Tibial artery (tissue), 4 donors: ENCODE results near the gene ARMC2.
A peak's percentile ranks its signal among the peaks of the same experiment; 100 is the strongest.

Experiments
- DNase-seq, 2 donors: peaks; one replicate each; pipeline ENCODE4 v3.0.0-alpha.2; 2019
- H3K27ac ChIP-seq, 2 donors: fragments of 200-600 bp; sonication (generic) in 1 of 2; 1 replicate in 1 of 2; 2 replicates in 1 of 2; pipeline ENCODE4 v1.5.1; 2018 to 2019; ENCODE audit warnings: mild to moderate bottlenecking in 1 of 2
- H3K27me3 ChIP-seq, 2 donors: fragments of 200-600 bp; sonication (generic) in 1 of 2; one replicate each; pipeline versions ENCODE4 v1.5.1 to v1.6.0; 2016 to 2019
- H3K36me3 ChIP-seq, 3 donors: fragments of 200-600 bp; sonication (generic) in 2 of 3; one replicate each; pipeline ENCODE4 v1.5.1; 2016 to 2019; ENCODE audit warnings: mild to moderate bottlenecking in 2 of 3
- H3K4me1 ChIP-seq, 4 donors: fragments of 200-600 bp; sonication (generic) in 2 of 4; 1 replicate in 3 of 4; 2 replicates in 1 of 4; pipeline ENCODE4 v1.5.1; 2016 to 2019
- H3K4me3 ChIP-seq, 2 donors: fragments of 200-600 bp; sonication (generic) in 1 of 2; 1 replicate in 1 of 2; 2 replicates in 1 of 2; pipeline ENCODE4 v1.5.1; 2018 to 2019; ENCODE audit warnings: mild to moderate bottlenecking in 2 of 2
- H3K9me3 ChIP-seq, 3 donors: fragments of 200-600 bp; sonication (generic) in 1 of 3; one replicate each; pipeline ENCODE4 v1.5.1; 2016 to 2019
- intact Hi-C: fragments of 100-400 bp; cut with DNase I; formaldehyde crosslinking; loops from one replicate; pipeline ENCODE4 v1.15.0; 2023; ENCODE audit warnings: low total_unique reads
- TF ChIP-seq, protein P1 (sequence below), 2 experiments: fragments of 200-600 bp in 1 of 2; fragments of 450-650 bp in 1 of 2; IDR thresholded peaks; one replicate each; pipeline ENCODE4 v1.5.1; 2017 to 2019; ENCODE audit warnings: antibody characterized with exemption in 2 of 2, mild to moderate bottlenecking in 1 of 2, moderate library complexity in 1 of 2

The ARMC2 gene

DNA sequence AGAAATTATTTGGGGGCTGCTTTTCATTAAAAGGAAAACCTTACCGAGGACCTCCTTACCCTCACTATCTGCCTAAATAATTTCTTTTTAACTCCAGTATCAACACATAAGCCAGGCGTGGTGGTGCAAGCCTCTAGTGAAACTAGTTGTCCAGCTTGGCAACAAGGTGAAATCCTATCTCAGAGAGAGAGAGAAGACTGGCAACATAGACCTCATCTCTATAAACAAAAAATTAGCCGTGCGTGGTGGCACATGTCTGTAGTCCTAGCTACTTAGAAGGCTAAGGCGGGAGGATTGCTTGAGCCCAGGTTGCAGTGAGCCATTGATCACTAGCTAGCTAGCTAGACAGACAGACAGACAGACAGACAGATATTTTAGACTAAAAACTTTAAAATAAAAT, 92.5 kb downstream of the ARMC2 start:
- H3K9me3 ChIP-seq, result no peaks in the 10 kb centered on the region
- TF ChIP-seq, protein P1, sequence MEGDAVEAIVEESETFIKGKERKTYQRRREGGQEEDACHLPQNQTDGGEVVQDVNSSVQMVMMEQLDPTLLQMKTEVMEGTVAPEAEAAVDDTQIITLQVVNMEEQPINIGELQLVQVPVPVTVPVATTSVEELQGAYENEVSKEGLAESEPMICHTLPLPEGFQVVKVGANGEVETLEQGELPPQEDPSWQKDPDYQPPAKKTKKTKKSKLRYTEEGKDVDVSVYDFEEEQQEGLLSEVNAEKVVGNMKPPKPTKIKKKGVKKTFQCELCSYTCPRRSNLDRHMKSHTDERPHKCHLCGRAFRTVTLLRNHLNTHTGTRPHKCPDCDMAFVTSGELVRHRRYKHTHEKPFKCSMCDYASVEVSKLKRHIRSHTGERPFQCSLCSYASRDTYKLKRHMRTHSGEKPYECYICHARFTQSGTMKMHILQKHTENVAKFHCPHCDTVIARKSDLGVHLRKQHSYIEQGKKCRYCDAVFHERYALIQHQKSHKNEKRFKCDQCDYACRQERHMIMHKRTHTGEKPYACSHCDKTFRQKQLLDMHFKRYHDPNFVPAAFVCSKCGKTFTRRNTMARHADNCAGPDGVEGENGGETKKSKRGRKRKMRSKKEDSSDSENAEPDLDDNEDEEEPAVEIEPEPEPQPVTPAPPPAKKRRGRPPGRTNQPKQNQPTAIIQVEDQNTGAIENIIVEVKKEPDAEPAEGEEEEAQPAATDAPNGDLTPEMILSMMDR (IDR thresholded peaks at IDR 0.05), result no peak
- no peaks in the 10 kb centered on the region for H3K27me3 ChIP-seq
- H3K36me3 ChIP-seq, result no peaks in the 10 kb centered on the region
- no peak overlapping the region for H3K27ac ChIP-seq
- H3K4me1 ChIP-seq, result peaks cover 0 to 25% (median 15%) of the 10 kb centered on the region in 4 donors
- DNase-seq, result no peak
- no peak overlapping the region for H3K4me3 ChIP-seq
- intact Hi-C loops, result no loop called here

DNA sequence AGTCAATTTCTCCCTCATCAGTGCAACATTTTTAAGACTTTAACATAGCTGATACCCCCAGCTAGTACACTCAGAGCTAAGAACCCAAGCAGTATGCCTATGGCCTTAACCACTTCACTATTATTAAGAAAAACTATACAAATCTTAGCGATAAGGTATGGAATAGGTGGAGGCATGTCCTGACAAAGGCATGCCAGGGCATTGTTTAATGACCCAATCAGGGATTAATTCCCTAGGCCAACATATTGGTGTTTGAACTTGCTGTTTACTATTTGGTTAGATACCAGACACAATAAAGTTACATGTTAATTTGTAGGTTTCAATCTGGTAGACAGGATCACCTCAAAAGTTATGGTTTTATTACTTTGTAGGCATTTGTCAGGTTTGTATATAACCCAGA, 93.1 kb downstream of the ARMC2 start:
- TF ChIP-seq, protein P1 (IDR thresholded peaks at IDR 0.05), result no peak
- intact Hi-C loops, result no loop called here
- DNase-seq, result no peak
- no peak overlapping the region for H3K27ac ChIP-seq
- no peaks in the 10 kb centered on the region for H3K36me3 ChIP-seq
- no peaks in the 10 kb centered on the region for H3K9me3 ChIP-seq
- peaks cover 0 to 31% (median 19%) of the 10 kb centered on the region in 4 donors for H3K4me1 ChIP-seq
- no peaks in the 10 kb centered on the region for H3K27me3 ChIP-seq
- H3K4me3 ChIP-seq, result no peak overlapping the region

DNA sequence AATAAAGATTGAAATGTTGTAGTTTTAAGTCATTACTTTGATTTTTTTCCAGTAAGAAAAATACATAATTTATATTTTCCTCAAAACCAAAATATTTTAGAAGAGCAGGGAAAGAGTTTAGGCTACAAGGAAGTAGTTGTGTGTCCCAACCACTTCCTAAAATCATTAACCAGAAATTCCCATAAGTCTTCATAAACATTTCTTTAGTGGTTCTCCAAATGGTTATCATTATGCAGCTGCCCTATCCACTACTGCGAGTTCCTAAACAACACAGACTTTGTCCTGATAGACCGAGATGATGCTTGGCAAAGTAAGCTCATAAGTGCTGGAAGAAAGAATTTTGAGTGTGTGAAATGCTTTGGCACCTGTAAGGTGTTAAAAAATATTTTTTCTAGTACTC, 93.6 kb downstream of the ARMC2 start:
- no peak for DNase-seq
- Histone ChIP-seq H3K27ac (no peak overlapping the region), H3K4me1 (peaks cover 0 to 36% (median 25%) of the 10 kb centered on the region in 4 donors), H3K27me3 (no peaks in the 10 kb centered on the region), H3K4me3 (no peak overlapping the region), H3K36me3 (no peaks in the 10 kb centered on the region), H3K9me3 (no peaks in the 10 kb centered on the region)
- TF ChIP-seq, protein P1 (IDR thresholded peaks at IDR 0.05), result no peak
- intact Hi-C loops, result no loop called here

DNA sequence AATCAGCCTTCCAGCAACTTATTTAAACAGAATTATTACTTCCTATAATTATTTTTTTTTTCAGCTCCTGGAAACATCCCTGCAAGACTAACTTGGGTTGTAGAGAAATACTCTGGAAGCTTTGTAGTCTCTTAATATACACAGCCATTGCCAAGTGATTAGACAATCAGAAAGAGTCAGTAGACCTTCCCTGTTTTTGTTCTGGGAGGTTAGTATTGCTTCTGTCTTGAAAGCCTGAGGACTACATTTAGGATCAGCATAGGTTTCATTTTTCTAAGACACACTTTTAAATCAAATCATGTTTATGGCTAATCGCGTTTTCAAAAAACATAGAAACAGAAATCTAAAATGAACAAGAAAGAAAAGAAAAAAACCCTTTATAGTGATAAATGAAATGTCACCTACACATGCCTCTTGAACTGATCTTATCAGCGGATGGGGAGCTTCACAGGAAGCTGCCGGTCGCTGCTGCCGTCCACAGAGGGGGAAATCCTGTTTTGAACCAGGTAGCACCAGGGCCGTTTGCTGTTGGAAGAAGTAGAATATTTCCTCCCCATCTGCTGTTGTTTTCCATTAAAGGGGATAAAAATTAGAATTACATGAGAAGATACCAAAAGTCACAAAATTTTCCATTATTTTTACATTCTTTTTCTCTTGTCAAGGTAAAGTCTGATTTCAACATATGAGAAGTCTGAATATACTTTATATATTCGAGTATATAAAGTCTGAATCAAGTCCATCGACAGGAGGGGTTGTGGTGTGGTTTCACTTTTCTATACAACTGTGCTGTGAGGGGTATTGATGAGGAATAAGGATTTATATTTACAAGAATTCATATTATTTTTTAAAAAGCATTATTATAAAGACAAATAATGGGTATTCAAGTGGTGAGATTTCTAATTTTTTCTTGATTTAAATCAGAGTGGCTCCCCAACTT, 94.6 kb downstream of the ARMC2 start:
- peaks cover 0 to 46% (median 34%) of the 10 kb centered on the region in 4 donors for H3K4me1 ChIP-seq
- H3K36me3 ChIP-seq, result no peaks in the 10 kb centered on the region
- intact Hi-C loops, result no loop called here
- H3K27ac ChIP-seq, result peak overlapping the region; percentile 81 to 84
- no peak overlapping the region for H3K4me3 ChIP-seq
- no peak for DNase-seq
- H3K27me3 ChIP-seq, result no peaks in the 10 kb centered on the region
- H3K9me3 ChIP-seq, result no peaks in the 10 kb centered on the region
- TF ChIP-seq, protein P1 (IDR thresholded peaks at IDR 0.05), result no peak

DNA sequence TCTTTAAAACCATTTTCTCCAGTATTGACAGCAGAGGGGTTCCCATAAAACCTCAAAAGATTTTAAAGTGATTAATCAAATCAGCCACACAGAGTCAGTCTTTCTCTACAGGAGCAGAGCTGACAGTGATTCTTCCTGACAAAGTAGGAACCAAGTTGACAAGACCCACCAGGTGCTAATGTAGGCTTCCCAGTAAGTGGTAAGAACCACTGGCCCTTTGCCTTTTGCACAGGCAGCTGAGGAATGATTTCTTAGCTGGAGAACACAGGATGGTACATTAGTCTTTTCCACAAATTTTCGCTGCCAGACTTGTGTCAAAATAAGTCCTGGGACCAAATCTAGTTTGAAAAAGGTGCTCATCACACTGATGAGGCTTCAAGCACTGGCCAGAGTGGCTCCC, 95.8 kb downstream of the ARMC2 start:
- intact Hi-C loops, result no loop called here
- DNase-seq, result no peak
- Histone ChIP-seq H3K36me3 (no peaks in the 10 kb centered on the region), H3K27ac (peak overlapping the region; percentile 81 to 84), H3K9me3 (no peaks in the 10 kb centered on the region), H3K27me3 (no peaks in the 10 kb centered on the region), H3K4me1 (peaks cover 0 to 59% (median 45%) of the 10 kb centered on the region in 4 donors), H3K4me3 (no peak overlapping the region)
- TF ChIP-seq, protein P1 (IDR thresholded peaks at IDR 0.05), result no peak
